ENCODE data around the gene LDB3.

- TF ChIP-seq CTCF (IDR thresholded peaks at IDR 0.05), result no peak
- TF ChIP-seq MAX (IDR thresholded peaks at IDR 0.05), result no peak; the same call in 1 of the 2 replicates
- TF ChIP-seq ATOH8 (CRISPR knock-in tag; IDR thresholded peaks at IDR 0.05; ENCODE audit: low read depth), result no peak
- TF ChIP-seq POLR2A (IDR thresholded peaks at IDR 0.05; ENCODE audit: low read length), result no peak
- TF ChIP-seq BCL3 (IDR thresholded peaks at IDR 0.05), result no peak
- no peak for TF ChIP-seq ZFP36 (IDR thresholded peaks at IDR 0.05; ENCODE audit: borderline replicate concordance, partially characterized antibody)
Observed at GRCh38 chr10:86757113-86757972, 89.0 kb downstream of the LDB3 start.

All from A549 (cell line).